Keratinocyte (primary cell): ENCODE data around the gene ZBTB5. TPM values are rescaled to one million over a fixed set of nuclear protein-coding genes. Genes with fewer than 3 reads are reported as not detected.
A peak's percentile ranks its signal among the peaks of the same experiment; 100 is the strongest.

Experiments used
- DNase-seq: peaks from one replicate; pipeline ENCODE4 v3.0.0-alpha.2; 2011; ENCODE audit warnings: low read depth, missing footprints, low spot score
- FAIRE-seq: peaks from 2 replicates; lab custom pipeline; 2011; peaks lifted over from hg19 to GRCh38; lab: Jason Lieb, UNC
- H2AFZ ChIP-seq: 2 replicates; pipeline ENCODE4 v1.6.0; 2012; ENCODE audit warnings: low read length, control low read depth, inconsistent platforms; ENCODE audit not compliant: control insufficient read depth
- H3K27ac ChIP-seq: 2 replicates; pipeline ENCODE4 v1.5.1; 2011; ENCODE audit warnings: low read length; ENCODE audit not compliant: control insufficient read depth, insufficient read depth
- H3K27me3 ChIP-seq: 3 replicates; pipeline ENCODE4 v1.6.0; 2011; ENCODE audit warnings: low read length; ENCODE audit not compliant: control insufficient read depth, insufficient read depth; ENCODE audit errors: extremely low read depth
- H3K36me3 ChIP-seq, 2 experiments: 2 replicates in 1 of 2; 3 replicates in 1 of 2; pipeline ENCODE4 v1.5.1; 2011; ENCODE audit warnings: low read length in 2 of 2, mild to moderate bottlenecking in 1 of 2; ENCODE audit not compliant: control insufficient read depth in 2 of 2, insufficient read depth in 2 of 2; ENCODE audit errors: extremely low read depth in 1 of 2
- H3K4me1 ChIP-seq: 3 replicates; pipeline ENCODE4 v1.5.1; 2011; ENCODE audit warnings: low read length; ENCODE audit not compliant: control insufficient read depth, insufficient read depth; ENCODE audit errors: extremely low read depth
- H3K4me2 ChIP-seq: 3 replicates; pipeline ENCODE4 v1.6.0; 2011; ENCODE audit warnings: low read depth, low read length; ENCODE audit not compliant: control insufficient read depth, insufficient read depth; ENCODE audit errors: extremely low read depth
- H3K4me3 ChIP-seq, 3 experiments: fragments of 200-600 bp in 1 of 3; sonication (generic) in 1 of 3; 2 replicates in 2 of 3; 3 replicates in 1 of 3; pipeline ENCODE4 v1.5.1; 2011 to 2016; ENCODE audit warnings: low read length in 3 of 3, mild to moderate bottlenecking in 3 of 3, control low read depth in 2 of 3, inconsistent platforms in 1 of 3, low read depth in 1 of 3, mixed read lengths in 1 of 3, mixed run types in 1 of 3, moderate library complexity in 1 of 3; ENCODE audit not compliant: control insufficient read depth in 2 of 3, insufficient read depth in 2 of 3; ENCODE audit errors: extremely low read depth in 1 of 3
- H3K79me2 ChIP-seq: 2 replicates; pipeline ENCODE4 v1.6.0; 2012; ENCODE audit warnings: low read length; ENCODE audit not compliant: control insufficient read depth, insufficient read depth
- H3K9ac ChIP-seq: 3 replicates; pipeline ENCODE4 v1.6.0; 2011; ENCODE audit warnings: low read length; ENCODE audit not compliant: control insufficient read depth, insufficient read depth; ENCODE audit errors: extremely low read depth
- H3K9me1 ChIP-seq: 3 replicates; pipeline ENCODE4 v1.6.0; 2011; ENCODE audit warnings: low read length; ENCODE audit not compliant: control insufficient read depth, insufficient read depth; ENCODE audit errors: extremely low read depth
- H3K9me3 ChIP-seq: 2 replicates; pipeline ENCODE4 v1.5.1; 2012; ENCODE audit warnings: low read depth, low read length; ENCODE audit not compliant: control insufficient read depth
- H4K20me1 ChIP-seq: 3 replicates; pipeline ENCODE4 v1.6.0; 2011; ENCODE audit warnings: low read length; ENCODE audit not compliant: control insufficient read depth, insufficient read depth; ENCODE audit errors: extremely low read depth
- CTCF ChIP-seq, 3 experiments: IDR thresholded peaks in 1 of 3; conservative IDR thresholded peaks in 1 of 3; optimal IDR thresholded peaks in 1 of 3; 2 replicates in 2 of 3; 3 replicates in 1 of 3; pipeline versions ENCODE3 to v1.5.1; 2011; ENCODE audit warnings: low read length in 3 of 3, mild to moderate bottlenecking in 3 of 3, moderate library complexity in 2 of 3, control low read depth in 1 of 3, inconsistent platforms in 1 of 3; ENCODE audit not compliant: insufficient read depth in 2 of 3; ENCODE audit errors: extremely low read depth in 1 of 3
- EZH2 ChIP-seq: IDR thresholded peaks from one replicate; pipeline ENCODE4 v1.6.1; 2012; ENCODE audit warnings: inconsistent platforms, mild to moderate bottlenecking, low read length, moderate library complexity
- dilution Hi-C: fragments of 300-500 bp; cut with MboI; formaldehyde crosslinking; loops from one replicate; pipeline ENCODE4 v1.7.0; 2020; ENCODE audit warnings: low sequenced_read_pairs; ENCODE audit not compliant: extremely low pct_ligation_motif_present
- polyA plus RNA-seq, 5 experiments: library from polyadenylated mRNA; depleted of rRNA in 3 of 5; stranded (reverse) in 3 of 5; stranded (forward) in 1 of 5; unstranded in 1 of 5; fragments of >200 nt; gene quantifications; 1 replicate in 1 of 5; 2 replicates in 3 of 5; 3 replicates in 1 of 5; pipeline versions ENCODE4 v1.2.1 to v1.2.3, GENCODE V29; 2011 to 2012; ENCODE audit warnings: missing spikeins in 2 of 5, low read depth in 1 of 5, low replicate concordance in 1 of 5

The ZBTB5 gene
- polyA plus RNA-seq, 1 donor (not counting 4 experiments of a cell fraction or from before 2014, with no cell fraction given) = 12.6 TPM

- no peak for DNase-seq
These were observed 43.3 kb downstream of the ZBTB5 start for GRCh38 chr9:37421914-37422288.

GRCh38 chr9:37420271-37421215 is 44.7 kb downstream of the ZBTB5 start:
- no peaks in the 10 kb centered on the region for H4K20me1 ChIP-seq
- peaks cover 48% of the 10 kb centered on the region for H3K4me1 ChIP-seq
- H2AFZ ChIP-seq = no peak overlapping the region
- no peaks in the 10 kb centered on the region for H3K9me3 ChIP-seq
- no peaks in the 10 kb centered on the region for H3K9me1 ChIP-seq
- H3K4me2 ChIP-seq = no peak overlapping the region
- no peak overlapping the region for H3K4me3 ChIP-seq
- H3K79me2 ChIP-seq = peaks cover 34% of the 10 kb centered on the region
- no peak for DNase-seq
- FAIRE-seq = no peak
- peaks cover 5% of the 10 kb centered on the region in 2 experiments for H3K36me3 ChIP-seq
- H3K9ac ChIP-seq = no peak overlapping the region
- TF ChIP-seq CTCF (optimal IDR thresholded peaks at IDR 0.05 in 1 of 3, IDR thresholded peaks at IDR 0.05 in 1 of 3, conservative IDR thresholded peaks at IDR 0.05 in 1 of 3; ENCODE audit: extremely low read depth in 1 of 3, insufficient read depth in 2 of 3, low read length in 3 of 3) (no peak), EZH2 (no peak)
- dilution Hi-C loops = loop anchor here (25.0 kb wide), 1 partner anchor 108 kb away; no protein-coding TSS in a partner anchor
- H3K27me3 ChIP-seq = no peaks in the 10 kb centered on the region
- peak overlapping the region; percentile 28 for H3K27ac ChIP-seq

More at GRCh38 chr9:37421914-37422288, 43.3 kb downstream of the ZBTB5 start:
- Histone ChIP-seq H3K27me3 (no peaks in the 10 kb centered on the region), H2AFZ (peak overlapping the region; percentile 90), H3K4me1 (peaks cover 47% of the 10 kb centered on the region), H3K27ac (peak overlapping the region; percentile 91), H3K4me2 (peak overlapping the region; percentile 84), H3K4me3 (peak overlapping the region; percentile 90 to 96 (median 92)), H3K9me3 (no peaks in the 10 kb centered on the region), H3K9ac (peak overlapping the region; percentile 98), H3K79me2 (peaks cover 36% of the 10 kb centered on the region), H3K36me3 (peaks cover 10 to 15% of the 10 kb centered on the region in 2 experiments), H4K20me1 (no peaks in the 10 kb centered on the region), H3K9me1 (no peaks in the 10 kb centered on the region)
- no peak for FAIRE-seq
- dilution Hi-C loops = loop anchor here (25.0 kb wide), 1 partner anchor 110 kb away; no protein-coding TSS in a partner anchor
- TF ChIP-seq CTCF (optimal IDR thresholded peaks at IDR 0.05 in 1 of 3, IDR thresholded peaks at IDR 0.05 in 1 of 3, conservative IDR thresholded peaks at IDR 0.05 in 1 of 3; ENCODE audit: extremely low read depth in 1 of 3, insufficient read depth in 2 of 3, low read length in 3 of 3) (no peak), EZH2 (no peak)
